ENCODE results near the gene NNAT. TPM values are rescaled to one million over a fixed set of nuclear protein-coding genes. Genes with fewer than 3 reads are reported as not detected.

Gene NNAT
- total RNA-seq (2022; extraction: Qiagen RNA extraction; ENCODE audit: low read depth), result not detected in 5 replicates

GRCh38 chr20:37521061-37521771 is at the start of gene NNAT:
Gene NNAT, plus strand, starts transcription at chr20:37521250. Its CDS starts 82 bp downstream, at chr20:37521332.

GRCh38 chr20:37527638-37528445 is 6.8 kb downstream of the NNAT start, which contains the start of gene BLCAP:
Gene BLCAP, minus strand, starts transcription at chr20:37527876. Its CDS starts 8,702 bp downstream, at chr20:37519174.

Other genes with a start within 250 kb of the NNAT start
- gene MANBAL, start 231.6 kb upstream of the NNAT start, total RNA-seq (2022; extraction: Qiagen RNA extraction; ENCODE audit: low read depth), result 81.2 to 101 TPM (median 92.6 TPM) in 5 replicates
- 134 to 164 TPM (median 152 TPM) in 5 replicates for gene SRC, start 175.1 kb upstream of the NNAT start, total RNA-seq (2022; extraction: Qiagen RNA extraction; ENCODE audit: low read depth)
- 43.2 to 55.3 TPM (median 50.9 TPM) in 5 replicates for gene BLCAP, start 6.6 kb downstream of the NNAT start, total RNA-seq (2022; extraction: Qiagen RNA extraction; ENCODE audit: low read depth)
- 56.1 to 76.4 TPM (median 65.1 TPM) in 5 replicates for gene CTNNBL1, start 172.8 kb downstream of the NNAT start, total RNA-seq (2022; extraction: Qiagen RNA extraction; ENCODE audit: low read depth)

All from A549 treated with GW870086 at 1 μM for 4 hours (cell line).